Endothelial cell of umbilical vein (primary cell): ENCODE results near the gene ADAM11. TPM values are rescaled to one million over a fixed set of nuclear protein-coding genes. Genes with fewer than 3 reads are reported as not detected.

Source experiments
- BruUV-seq: library from RNA; stranded (reverse); fragments of 400-500 nt; replicated peaks from 2 replicates; lab custom pipeline; 2021; lab: Mats Ljungman, UMichigan
- CTCF ChIA-PET: fragments of 300-600, 350-600 bp; sonication (Branson Sonifier 250); formaldehyde crosslinking; loops from one replicate; lab custom pipeline; 2021; ENCODE audit warnings: antibody characterized with exemption, inconsistent platforms; lab: Charles Lee
- POLR2A ChIA-PET: fragments of 300-600, 350-600 bp; sonication (Branson Sonifier 250); formaldehyde crosslinking; loops from one replicate; lab custom pipeline; 2021; ENCODE audit warnings: antibody characterized with exemption, inconsistent platforms; lab: Charles Lee
- DNase-seq: peaks from one replicate; pipeline ENCODE4 v3.0.0-alpha.2; 2011; ENCODE audit warnings: low read depth, low spot score
- FAIRE-seq: peaks from 2 replicates; lab custom pipeline; 2011; peaks lifted over from hg19 to GRCh38; lab: Jason Lieb, UNC
- H2AFZ ChIP-seq: 2 replicates; pipeline ENCODE4 v1.6.0; 2012; ENCODE audit warnings: low read depth, low read length, control low read depth, inconsistent platforms
- H3K27ac ChIP-seq: 2 replicates; pipeline ENCODE4 v1.5.1; 2011; ENCODE audit warnings: low read depth, mild to moderate bottlenecking, control low read depth, low read length, moderate library complexity; ENCODE audit not compliant: insufficient read depth
- H3K27me3 ChIP-seq, 2 experiments: 2 replicates each; pipeline versions ENCODE4 v1.6.0 to v1.6.1; 2011; ENCODE audit warnings: low read length in 2 of 2, mixed read lengths in 1 of 2; ENCODE audit not compliant: control insufficient read depth in 2 of 2, insufficient read depth in 2 of 2
- H3K36me3 ChIP-seq, 2 experiments: 2 replicates in 1 of 2; 3 replicates in 1 of 2; pipeline ENCODE4 v1.5.1; 2011; ENCODE audit warnings: low read length in 2 of 2, mild to moderate bottlenecking in 1 of 2, moderate library complexity in 1 of 2; ENCODE audit not compliant: control insufficient read depth in 2 of 2, insufficient read depth in 2 of 2; ENCODE audit errors: extremely low read depth in 1 of 2
- H3K4me1 ChIP-seq: 3 replicates; pipeline ENCODE4 v1.5.1; 2011; ENCODE audit warnings: mild to moderate bottlenecking, low read length; ENCODE audit not compliant: control insufficient read depth, insufficient read depth; ENCODE audit errors: extremely low read depth
- H3K4me2 ChIP-seq: 2 replicates; pipeline ENCODE4 v1.6.1; 2011; ENCODE audit warnings: low read length, control low read depth, mixed read lengths; ENCODE audit not compliant: insufficient read depth
- H3K4me3 ChIP-seq, 3 experiments: fragments of 200-600 bp in 1 of 3; sonication (generic), shearing (Covaris generic) in 1 of 3; replicated peaks in 1 of 3; 2 replicates each; pipeline ENCODE4 v1.5.1; 2011 to 2016; ENCODE audit warnings: control low read depth in 3 of 3, low read length in 3 of 3, mild to moderate bottlenecking in 2 of 3, inconsistent platforms in 1 of 3, low read depth in 1 of 3, moderate library complexity in 1 of 3; ENCODE audit not compliant: insufficient read depth in 1 of 3
- H3K79me2 ChIP-seq: 2 replicates; pipeline ENCODE4 v1.6.0; 2012; ENCODE audit warnings: low read length, inconsistent platforms; ENCODE audit not compliant: control insufficient read depth, insufficient read depth
- H3K9ac ChIP-seq: replicated peaks from 2 replicates; pipeline ENCODE3; 2011; ENCODE audit warnings: low read length, control low read depth; ENCODE audit not compliant: insufficient read depth; ENCODE audit errors: extremely low read depth
- H3K9me1 ChIP-seq: replicated peaks from 3 replicates; pipeline ENCODE4 v1.6.0; 2011; ENCODE audit warnings: mild to moderate bottlenecking, low read length; ENCODE audit not compliant: control insufficient read depth, insufficient read depth; ENCODE audit errors: extremely low read depth
- H3K9me3 ChIP-seq: replicated peaks from 2 replicates; pipeline ENCODE4 v1.5.1; 2012; ENCODE audit warnings: low read length, inconsistent platforms; ENCODE audit not compliant: control insufficient read depth, insufficient read depth
- H4K20me1 ChIP-seq: replicated peaks from 2 replicates; pipeline ENCODE3; 2011; ENCODE audit warnings: mild to moderate bottlenecking, low read length; ENCODE audit not compliant: control insufficient read depth, insufficient read depth; ENCODE audit errors: extremely low read depth
- EZH2 ChIP-seq: IDR thresholded peaks from 2 replicates; pipeline ENCODE4 v1.6.1; 2012; ENCODE audit warnings: borderline replicate concordance, low read depth, mild to moderate bottlenecking, moderate library complexity, low read length, inconsistent platforms; ENCODE audit not compliant: severe bottlenecking
- FOS ChIP-seq: IDR thresholded peaks from 2 replicates; pipeline ENCODE4 v1.6.1; 2011; ENCODE audit warnings: mild to moderate bottlenecking, low read length, moderate library complexity, borderline replicate concordance; ENCODE audit not compliant: insufficient read depth
- GATA2 ChIP-seq: IDR thresholded peaks from 2 replicates; pipeline ENCODE4 v1.7.0; 2011; ENCODE audit warnings: low read depth, mild to moderate bottlenecking, moderate library complexity, mixed read lengths, low read length; ENCODE audit not compliant: insufficient read length, insufficient read depth
- JUN ChIP-seq: IDR thresholded peaks from 2 replicates; pipeline ENCODE4 v1.6.1; 2011; ENCODE audit warnings: borderline replicate concordance, low read depth; ENCODE audit not compliant: insufficient read length, insufficient read depth
- MYC ChIP-seq: IDR thresholded peaks from one replicate; pipeline ENCODE4 v1.6.1; 2011; ENCODE audit warnings: mild to moderate bottlenecking, low read depth, low read length
- POLR2A ChIP-seq: IDR thresholded peaks from 2 replicates; pipeline ENCODE4 v1.6.1; 2012; ENCODE audit warnings: low read depth, mild to moderate bottlenecking, control low read depth, low read length
- POLR2AphosphoS5 ChIP-seq: IDR thresholded peaks from 2 replicates; pipeline ENCODE4 v1.6.1; 2012; ENCODE audit warnings: low read depth, mild to moderate bottlenecking, control low read depth, low read length, moderate library complexity; ENCODE audit not compliant: insufficient read depth
- dilution Hi-C: fragments of 300-500 bp; cut with MboI; formaldehyde crosslinking; loops from one replicate; pipeline ENCODE4 v1.15.0; 2019; ENCODE audit warnings: low sequenced_read_pairs; ENCODE audit not compliant: extremely low pct_ligation_motif_present
- intact Hi-C: fragments of 100-400 bp; cut with micrococcal nuclease; formaldehyde crosslinking; loops from one replicate; pipeline ENCODE4 v1.10.0; 2022
- polyA plus RNA-seq, 4 experiments: library from polyadenylated mRNA; depleted of rRNA in 3 of 4; stranded (reverse) in 3 of 4; unstranded in 1 of 4; fragments of >200 nt; gene quantifications; 2 replicates each; pipeline versions ENCODE4 v1.2.1 to v1.2.3, GENCODE V29; 2011 to 2012; ENCODE audit warnings: missing spikeins in 1 of 4
- total RNA-seq: library from RNA; stranded (reverse); gene quantifications from 2 replicates; pipeline ENCODE4 v1.2.3, GENCODE V29; 2021
- TF ChIP-seq, protein P1 (sequence below): IDR thresholded peaks from 2 replicates; pipeline ENCODE4 v1.6.1; 2011; ENCODE audit not compliant: insufficient read depth, insufficient read length
- TF ChIP-seq, protein P2 (sequence below), 2 donors: IDR thresholded peaks; 1 replicate in 1 of 2; 2 replicates in 1 of 2; pipeline ENCODE4 v1.5.1; 2011; ENCODE audit warnings: low read length in 2 of 2, mild to moderate bottlenecking in 2 of 2, moderate library complexity in 2 of 2, control low read depth in 1 of 2, inconsistent platforms in 1 of 2, low read depth in 1 of 2; ENCODE audit not compliant: insufficient read depth in 1 of 2; ENCODE audit errors: extremely low read depth in 1 of 2

ADAM11 gene
- total and polyA plus RNA-seq, 2 donors (not counting 3 experiments of a cell fraction or from before 2014, with no cell fraction given) = 0.71 to 1.1 TPM

DNA sequence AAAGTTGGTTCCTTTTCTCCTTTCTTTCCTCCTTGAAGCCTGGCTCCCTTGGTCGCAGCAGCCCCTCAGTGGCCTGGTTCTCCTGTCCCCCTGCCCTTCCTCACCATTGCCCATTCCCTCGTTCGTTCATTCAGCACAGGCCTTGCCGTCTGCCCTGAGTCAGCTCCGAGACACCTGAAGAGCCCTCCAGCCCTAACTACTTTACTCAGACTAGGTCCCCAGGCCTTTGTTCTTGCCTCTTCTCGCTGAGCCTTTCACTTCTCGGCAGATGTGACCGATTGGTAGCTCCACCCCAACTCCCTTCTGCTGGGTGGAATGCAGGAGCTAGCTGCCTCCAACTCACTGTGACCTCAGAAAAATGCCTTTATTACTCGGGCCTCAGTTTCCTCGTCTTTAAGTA, 7.0 kb upstream of the ADAM11 start:
- CTCF ChIA-PET = interaction anchor here (0.9 kb wide), 1 partner anchor 14 kb away, joined by 3 read pairs; no protein-coding TSS in a partner anchor
- Histone ChIP-seq H3K27ac (no peak overlapping the region), H3K4me3 (no peak overlapping the region), H3K9ac (no peak overlapping the region), H3K27me3 (no peaks in the 10 kb centered on the region), H3K4me2 (no peak overlapping the region), H3K36me3 (peaks cover 4 to 20% of the 10 kb centered on the region in 2 experiments), H3K9me1 (no peaks in the 10 kb centered on the region), H3K4me1 (no peaks in the 10 kb centered on the region), H4K20me1 (no peaks in the 10 kb centered on the region), H3K9me3 (no peaks in the 10 kb centered on the region), H3K79me2 (no peaks in the 10 kb centered on the region), H2AFZ (no peak overlapping the region)
- dilution Hi-C loops (loop anchor here (25.0 kb wide), 1 partner anchor 110 kb away; no protein-coding TSS in a partner anchor), intact Hi-C loops (no loop called here)
- no peak for TF ChIP-seq FOS
- no peak for TF ChIP-seq MYC
- no peak for TF ChIP-seq JUN
- TF ChIP-seq, protein P1, sequence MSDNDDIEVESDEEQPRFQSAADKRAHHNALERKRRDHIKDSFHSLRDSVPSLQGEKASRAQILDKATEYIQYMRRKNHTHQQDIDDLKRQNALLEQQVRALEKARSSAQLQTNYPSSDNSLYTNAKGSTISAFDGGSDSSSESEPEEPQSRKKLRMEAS = no peak
- TF ChIP-seq POLR2A = no peak
- TF ChIP-seq, protein P2, sequence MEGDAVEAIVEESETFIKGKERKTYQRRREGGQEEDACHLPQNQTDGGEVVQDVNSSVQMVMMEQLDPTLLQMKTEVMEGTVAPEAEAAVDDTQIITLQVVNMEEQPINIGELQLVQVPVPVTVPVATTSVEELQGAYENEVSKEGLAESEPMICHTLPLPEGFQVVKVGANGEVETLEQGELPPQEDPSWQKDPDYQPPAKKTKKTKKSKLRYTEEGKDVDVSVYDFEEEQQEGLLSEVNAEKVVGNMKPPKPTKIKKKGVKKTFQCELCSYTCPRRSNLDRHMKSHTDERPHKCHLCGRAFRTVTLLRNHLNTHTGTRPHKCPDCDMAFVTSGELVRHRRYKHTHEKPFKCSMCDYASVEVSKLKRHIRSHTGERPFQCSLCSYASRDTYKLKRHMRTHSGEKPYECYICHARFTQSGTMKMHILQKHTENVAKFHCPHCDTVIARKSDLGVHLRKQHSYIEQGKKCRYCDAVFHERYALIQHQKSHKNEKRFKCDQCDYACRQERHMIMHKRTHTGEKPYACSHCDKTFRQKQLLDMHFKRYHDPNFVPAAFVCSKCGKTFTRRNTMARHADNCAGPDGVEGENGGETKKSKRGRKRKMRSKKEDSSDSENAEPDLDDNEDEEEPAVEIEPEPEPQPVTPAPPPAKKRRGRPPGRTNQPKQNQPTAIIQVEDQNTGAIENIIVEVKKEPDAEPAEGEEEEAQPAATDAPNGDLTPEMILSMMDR (IDR thresholded peaks at IDR 0.05; ENCODE audit: extremely low read depth in 1 of 2, insufficient read depth in 1 of 2, low read depth in 1 of 2, low read length in 2 of 2) = no peak
- TF ChIP-seq GATA2 = no peak
- TF ChIP-seq POLR2AphosphoS5 = no peak
- no peak for TF ChIP-seq EZH2
- POLR2A ChIA-PET = no interaction called here
- BruUV-seq = no TSS peak
- DNase-seq (no peak), FAIRE-seq (no peak)
